OCI-LY7 (cell line): ENCODE measurements around the gene LATS1.

ENCODE experiments used
- CTCF ChIP-seq: fragments of 200-600 bp; sonication (generic); conservative IDR thresholded peaks from 2 replicates; pipeline ENCODE4 v1.5.1; 2014; ENCODE audit warnings: mild to moderate bottlenecking, antibody characterized with exemption, low read length, moderate library complexity, mixed read lengths
- EZH2phosphoT487 ChIP-seq: fragments of 200-600 bp; sonication (generic); IDR thresholded peaks from 2 replicates; pipeline ENCODE4 v1.6.1; 2018; ENCODE audit warnings: low read depth, borderline replicate concordance, mild to moderate bottlenecking, mixed run types, antibody characterized with exemption, low read length, moderate library complexity, mixed read lengths

- TF ChIP-seq CTCF = no peak
- TF ChIP-seq EZH2phosphoT487 = no peak
These were observed 11.9 kb upstream of the LATS1 start for GRCh38 chr6:149729824-149730223.
